ENCODE results near the gene C5AR2. TPM values are rescaled to one million over a fixed set of nuclear protein-coding genes. Genes with fewer than 3 reads are reported as not detected.

C5AR2 gene
- total RNA-seq, 1 donor from 2014 or later, result 18.3 TPM

GRCh38 chr19:47370045-47370611 lies 38.2 kb downstream of the C5AR2 start:
- Histone ChIP-seq H3K27ac (no peak overlapping the region), H3K36me3 (peaks cover 65 to 85% of the 10 kb centered on the region in 2 donors)
- intact Hi-C loops (cut with DNase I), result no loop called here

GRCh38 chr19:47371261-47371660 lies 39.3 kb downstream of the C5AR2 start:
- Histone ChIP-seq H3K9me3 (no peaks in the 10 kb centered on the region), H3K27ac (no peak overlapping the region), H3K36me3 (peaks cover 76 to 89% of the 10 kb centered on the region in 2 donors), H3K27me3 (no peaks in the 10 kb centered on the region), H3K4me3 (no peak overlapping the region), H3K4me1 (no peaks in the 10 kb centered on the region)
- intact Hi-C loops (cut with DNase I), result no loop called here
- no peak for TF ChIP-seq CTCF (IDR thresholded peaks at IDR 0.05)
- DNase-seq (ENCODE audit: low spot score in 2 of 2), result no peak

More at GRCh38 chr19:47370045-47370611, 38.2 kb downstream of the C5AR2 start:
- no peaks in the 10 kb centered on the region for H3K4me1 ChIP-seq
- H3K9me3 ChIP-seq, result no peaks in the 10 kb centered on the region
- no peaks in the 10 kb centered on the region for H3K27me3 ChIP-seq
- DNase-seq (ENCODE audit: low spot score in 2 of 2), result no peak
- TF ChIP-seq CTCF (IDR thresholded peaks at IDR 0.05), result no peak
- H3K4me3 ChIP-seq, result no peak overlapping the region

GRCh38 chr19:47372603-47373002 lies 40.6 kb downstream of the C5AR2 start:
- Histone ChIP-seq H3K4me1 (no peaks in the 10 kb centered on the region), H3K27ac (no peak overlapping the region), H3K4me3 (no peak overlapping the region), H3K9me3 (no peaks in the 10 kb centered on the region), H3K36me3 (peaks cover 78 to 90% of the 10 kb centered on the region in 2 donors), H3K27me3 (no peaks in the 10 kb centered on the region)
- TF ChIP-seq CTCF (IDR thresholded peaks at IDR 0.05), result no peak
- DNase-seq (ENCODE audit: low spot score in 2 of 2), result no peak
- intact Hi-C loops (cut with DNase I), result no loop called here

GRCh38 chr19:47373246-47374240 lies 41.6 kb downstream of the C5AR2 start:
- no peak overlapping the region for H3K27ac ChIP-seq
- no peaks in the 10 kb centered on the region for H3K4me1 ChIP-seq
- no peak for DNase-seq (ENCODE audit: low spot score in 2 of 2)
- peaks cover 78 to 98% of the 10 kb centered on the region in 2 donors for H3K36me3 ChIP-seq
- H3K9me3 ChIP-seq, result no peaks in the 10 kb centered on the region
- TF ChIP-seq CTCF (IDR thresholded peaks at IDR 0.05), result no peak
- intact Hi-C loops (cut with DNase I), result no loop called here
- H3K27me3 ChIP-seq, result no peaks in the 10 kb centered on the region
- no peak overlapping the region for H3K4me3 ChIP-seq

GRCh38 chr19:47374876-47375693 lies 43.1 kb downstream of the C5AR2 start:
- Histone ChIP-seq H3K27me3 (no peaks in the 10 kb centered on the region), H3K9me3 (no peaks in the 10 kb centered on the region), H3K4me3 (no peak overlapping the region), H3K36me3 (peaks cover 74 to 98% of the 10 kb centered on the region in 2 donors), H3K27ac (no peak overlapping the region), H3K4me1 (no peaks in the 10 kb centered on the region)
- DNase-seq (ENCODE audit: low spot score in 2 of 2), result no peak
- intact Hi-C loops (cut with DNase I), result no loop called here
- no peak for TF ChIP-seq CTCF (IDR thresholded peaks at IDR 0.05)

Data from ascending aorta (tissue), 2 donors.